Karpas-422 (cell line): Measurements from ENCODE around the gene UBASH3B. TPM values are rescaled to one million over a fixed set of nuclear protein-coding genes. Genes with fewer than 3 reads are reported as not detected.
A peak's percentile ranks its signal among the peaks of the same experiment; 100 is the strongest.

Source experiments
- DNase-seq: peaks from one replicate; pipeline ENCODE4 v3.0.0-alpha.2; 2015
- H2AFZ ChIP-seq: fragments of 200-600 bp; sonication (generic); 2 replicates; pipeline ENCODE4 v1.6.1; 2014; ENCODE audit warnings: antibody characterized with exemption, low read length, mixed read lengths
- H3K27ac ChIP-seq: fragments of 200-600 bp; sonication (generic); 2 replicates; pipeline ENCODE4 v1.5.1; 2014; ENCODE audit warnings: mild to moderate bottlenecking, low read length, moderate library complexity
- H3K27me3 ChIP-seq: fragments of 200-600 bp; sonication (generic); 2 replicates; pipeline ENCODE4 v1.6.1; 2014; ENCODE audit warnings: low read length, mixed read lengths
- H3K36me3 ChIP-seq: fragments of 200-600 bp; sonication (generic); 2 replicates; pipeline ENCODE4 v1.6.1; 2014; ENCODE audit warnings: low read length, mixed read lengths; ENCODE audit not compliant: insufficient read depth
- H3K4me1 ChIP-seq: fragments of 200-600 bp; sonication (generic); 2 replicates; pipeline ENCODE4 v1.6.1; 2014; ENCODE audit warnings: mild to moderate bottlenecking, low read length, mixed read lengths
- H3K4me2 ChIP-seq: fragments of 200-600 bp; sonication (generic); 2 replicates; pipeline ENCODE4 v1.6.1; 2014; ENCODE audit warnings: low read length, low read depth, mild to moderate bottlenecking; ENCODE audit not compliant: poor library complexity, severe bottlenecking
- H3K4me3 ChIP-seq: fragments of 200-600 bp; sonication (generic); 2 replicates; pipeline ENCODE4 v1.5.1; 2014; ENCODE audit warnings: mild to moderate bottlenecking, antibody characterized with exemption, low read length, mixed read lengths
- H3K79me2 ChIP-seq: fragments of 200-600 bp; sonication (generic); 2 replicates; pipeline ENCODE4 v1.6.1; 2014; ENCODE audit warnings: mild to moderate bottlenecking, low read length, mixed read lengths
- H3K9ac ChIP-seq: fragments of 200-600 bp; sonication (generic); 2 replicates; pipeline ENCODE4 v1.6.0; 2014; ENCODE audit warnings: low read length
- H3K9me2 ChIP-seq: fragments of 200-600 bp; sonication (generic), shearing (Covaris generic); replicated peaks from 2 replicates; pipeline ENCODE4 v1.6.0; 2014; ENCODE audit warnings: mild to moderate bottlenecking, low read length, moderate library complexity; ENCODE audit not compliant: insufficient read depth
- H3K9me3 ChIP-seq: fragments of 300-700, 200-600 bp; sonication (generic); 2 replicates; pipeline ENCODE4 v1.6.1; 2014; ENCODE audit warnings: low read length, mixed read lengths
- H4K20me1 ChIP-seq: fragments of 200-600 bp; sonication (generic); 2 replicates; pipeline ENCODE4 v1.6.1; 2014; ENCODE audit warnings: mild to moderate bottlenecking, antibody characterized with exemption, low read length, low read depth; ENCODE audit not compliant: insufficient read depth
- total RNA-seq: library from RNA; depleted of rRNA; stranded (reverse); fragments of >200 nt; shearing (Covaris generic); gene quantifications from 2 replicates; pipeline ENCODE4 v1.2.3, GENCODE V29; 2014; ENCODE audit warnings: low replicate concordance

Gene UBASH3B
- total RNA-seq, 1 experiment from 2014 or later, result 9.0 TPM

- Histone ChIP-seq H3K27me3 (no peaks in the 10 kb centered on the region), H3K9ac (no peak overlapping the region), H3K4me2 (no peak overlapping the region), H3K9me2 (no peaks in the 10 kb centered on the region), H3K9me3 (no peaks in the 10 kb centered on the region), H3K36me3 (no peaks in the 10 kb centered on the region), H3K4me3 (no peak overlapping the region), H3K27ac (no peak overlapping the region), H3K4me1 (peaks cover 35% of the 10 kb centered on the region), H2AFZ (no peak overlapping the region), H3K79me2 (no peaks in the 10 kb centered on the region), H4K20me1 (no peaks in the 10 kb centered on the region)
- DNase-seq, result no peak
Measured at GRCh38 chr11:122664188-122664587, 8.7 kb downstream of the UBASH3B start.

- Histone ChIP-seq H3K79me2 (no peaks in the 10 kb centered on the region), H3K36me3 (no peaks in the 10 kb centered on the region), H3K27me3 (no peaks in the 10 kb centered on the region), H3K4me1 (peaks cover 50% of the 10 kb centered on the region), H4K20me1 (no peaks in the 10 kb centered on the region), H2AFZ (no peak overlapping the region), H3K27ac (no peak overlapping the region), H3K4me2 (no peak overlapping the region), H3K9ac (no peak overlapping the region), H3K9me3 (no peaks in the 10 kb centered on the region), H3K4me3 (no peak overlapping the region), H3K9me2 (no peaks in the 10 kb centered on the region)
- no peak for DNase-seq
Measured at GRCh38 chr11:122665861-122666260, 10.3 kb downstream of the UBASH3B start.

GRCh38 chr11:122666743-122667142 is 11.2 kb downstream of the UBASH3B start:
- no peak overlapping the region for H3K4me3 ChIP-seq
- H3K4me2 ChIP-seq, result no peak overlapping the region
- no peak overlapping the region for H3K9ac ChIP-seq
- H3K4me1 ChIP-seq, result peaks cover 59% of the 10 kb centered on the region
- no peaks in the 10 kb centered on the region for H3K36me3 ChIP-seq
- DNase-seq, result no peak
- H3K9me2 ChIP-seq, result no peaks in the 10 kb centered on the region
- H3K79me2 ChIP-seq, result no peaks in the 10 kb centered on the region
- H4K20me1 ChIP-seq, result no peaks in the 10 kb centered on the region
- no peak overlapping the region for H2AFZ ChIP-seq
- no peak overlapping the region for H3K27ac ChIP-seq
- no peaks in the 10 kb centered on the region for H3K9me3 ChIP-seq
- H3K27me3 ChIP-seq, result no peaks in the 10 kb centered on the region

- Histone ChIP-seq H3K79me2 (no peaks in the 10 kb centered on the region), H2AFZ (no peak overlapping the region), H3K9ac (peak overlapping the region; percentile 43), H3K9me3 (no peaks in the 10 kb centered on the region), H3K4me1 (peaks cover 75% of the 10 kb centered on the region), H3K27ac (peak overlapping the region; percentile 85), H3K4me2 (peak overlapping the region; percentile 59), H4K20me1 (no peaks in the 10 kb centered on the region), H3K9me2 (no peaks in the 10 kb centered on the region), H3K27me3 (no peaks in the 10 kb centered on the region), H3K4me3 (peak overlapping the region; percentile 11; the same call in 1 of the 2 replicates), H3K36me3 (no peaks in the 10 kb centered on the region)
- DNase-seq, result peak; percentile 80
Measured at GRCh38 chr11:122668562-122669090, 13.1 kb downstream of the UBASH3B start.

- H3K27me3 ChIP-seq, result no peaks in the 10 kb centered on the region
- no peaks in the 10 kb centered on the region for H3K9me3 ChIP-seq
- peaks cover 76% of the 10 kb centered on the region for H3K4me1 ChIP-seq
- H3K9ac ChIP-seq, result no peak overlapping the region
- DNase-seq, result peak; percentile 40
- H3K27ac ChIP-seq, result peak overlapping the region; percentile 85; the same call in 1 of the 2 replicates
- H3K4me2 ChIP-seq, result no peak overlapping the region
- H3K79me2 ChIP-seq, result no peaks in the 10 kb centered on the region
- no peaks in the 10 kb centered on the region for H4K20me1 ChIP-seq
- H2AFZ ChIP-seq, result no peak overlapping the region
- no peak overlapping the region for H3K4me3 ChIP-seq
- no peaks in the 10 kb centered on the region for H3K36me3 ChIP-seq
- H3K9me2 ChIP-seq, result no peaks in the 10 kb centered on the region
Measured at GRCh38 chr11:122670131-122670530, 14.6 kb downstream of the UBASH3B start.

DNA sequence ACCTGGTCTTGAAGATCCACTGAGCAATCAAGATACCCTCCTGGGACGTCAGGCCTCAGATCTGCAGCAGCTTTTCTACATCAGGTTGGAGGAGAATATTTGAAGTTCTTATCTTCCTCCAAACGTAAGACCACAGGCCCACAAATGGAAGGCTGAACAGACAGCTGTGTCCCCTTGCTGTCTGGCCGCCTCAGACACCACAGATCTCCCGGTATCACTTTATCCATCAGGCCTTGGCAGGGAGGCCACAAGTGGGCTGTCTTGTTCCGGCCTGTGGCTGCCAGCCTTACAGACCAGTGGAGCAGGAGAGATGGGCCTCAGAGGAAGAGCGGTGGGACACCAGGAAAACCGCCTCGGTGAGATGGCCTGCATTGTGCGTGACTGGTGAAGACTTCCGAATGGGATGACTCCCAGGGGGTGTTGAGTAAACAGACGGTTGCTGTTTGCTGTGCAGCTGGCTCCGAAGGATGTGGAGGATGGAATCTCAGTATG is 15.9 kb downstream of the UBASH3B start:
- Histone ChIP-seq H3K9me3 (no peaks in the 10 kb centered on the region), H2AFZ (no peak overlapping the region), H3K79me2 (no peaks in the 10 kb centered on the region), H3K9ac (peak overlapping the region; percentile 47), H3K4me3 (peak overlapping the region; percentile 36; the same call in 1 of the 2 replicates), H3K27ac (peak overlapping the region; percentile 86), H3K27me3 (no peaks in the 10 kb centered on the region), H3K4me1 (peaks cover 72% of the 10 kb centered on the region), H3K4me2 (peak overlapping the region; percentile 50), H4K20me1 (no peaks in the 10 kb centered on the region), H3K36me3 (no peaks in the 10 kb centered on the region), H3K9me2 (no peaks in the 10 kb centered on the region)
- DNase-seq, result peak; percentile 73

GRCh38 chr11:122672892-122673291 is 17.4 kb downstream of the UBASH3B start:
- H2AFZ ChIP-seq, result no peak overlapping the region
- H3K9me3 ChIP-seq, result no peaks in the 10 kb centered on the region
- H4K20me1 ChIP-seq, result no peaks in the 10 kb centered on the region
- H3K36me3 ChIP-seq, result no peaks in the 10 kb centered on the region
- peak overlapping the region; percentile 86; the same call in 1 of the 2 replicates for H3K27ac ChIP-seq
- DNase-seq, result no peak
- H3K4me3 ChIP-seq, result no peak overlapping the region
- no peaks in the 10 kb centered on the region for H3K79me2 ChIP-seq
- H3K4me1 ChIP-seq, result peaks cover 69% of the 10 kb centered on the region
- H3K9me2 ChIP-seq, result no peaks in the 10 kb centered on the region
- peak overlapping the region; percentile 53 for H3K4me2 ChIP-seq
- H3K27me3 ChIP-seq, result no peaks in the 10 kb centered on the region
- peak overlapping the region; percentile 41 for H3K9ac ChIP-seq

- H3K4me2 ChIP-seq, result peak overlapping the region; percentile 53
Measured at GRCh38 chr11:122673701-122674100, 18.2 kb downstream of the UBASH3B start.

More at GRCh38 chr11:122673701-122674100, 18.2 kb downstream of the UBASH3B start:
- no peaks in the 10 kb centered on the region for H3K79me2 ChIP-seq
- H3K27me3 ChIP-seq, result no peaks in the 10 kb centered on the region
- peak overlapping the region; percentile 15; the same call in 1 of the 2 replicates for H3K4me3 ChIP-seq
- H4K20me1 ChIP-seq, result no peaks in the 10 kb centered on the region
- no peak overlapping the region for H3K9ac ChIP-seq
- H3K27ac ChIP-seq, result peak overlapping the region; percentile 86
- H2AFZ ChIP-seq, result no peak overlapping the region
- no peaks in the 10 kb centered on the region for H3K36me3 ChIP-seq
- peak; percentile 70 for DNase-seq
- H3K4me1 ChIP-seq, result peaks cover 60% of the 10 kb centered on the region
- no peaks in the 10 kb centered on the region for H3K9me3 ChIP-seq
- H3K9me2 ChIP-seq, result no peaks in the 10 kb centered on the region
